B cell (primary cell): ENCODE results near the gene NOXA1. TPM values are rescaled to one million over a fixed set of nuclear protein-coding genes. Genes with fewer than 3 reads are reported as not detected.

ENCODE experiments used
- ATAC-seq: fragments of 200-7000 bp; cut with Tn5 transposase; one replicate; pipeline ENCODE4 v1.10.0; 2021; ENCODE audit warnings: low read depth, mild to moderate bottlenecking, moderate number of reproducible peaks, moderate library complexity
- CTCF ChIA-PET: fragments of 350-600 bp; sonication (Branson Sonifier 250); formaldehyde crosslinking; loops from one replicate; lab custom pipeline; 2021; ENCODE audit warnings: antibody characterized with exemption, inconsistent platforms; lab: Charles Lee
- POLR2A ChIA-PET: fragments of 350-600 bp; sonication (Branson Sonifier 250); formaldehyde crosslinking; loops from one replicate; lab custom pipeline; 2021; ENCODE audit warnings: antibody characterized with exemption; lab: Charles Lee
- DNase-seq: peaks from one replicate; pipeline ENCODE4 v3.0.0; 2013
- H2AFZ ChIP-seq: 2 replicates; pipeline ENCODE4 v1.6.1; 2012; ENCODE audit warnings: mild to moderate bottlenecking, low read depth, low read length; ENCODE audit not compliant: insufficient read depth, poor library complexity, severe bottlenecking
- H3K27ac ChIP-seq, 2 donors: 1 replicate in 1 of 2; 2 replicates in 1 of 2; pipeline ENCODE4 v1.5.1; 2012 to 2013; ENCODE audit warnings: low read length in 2 of 2, mild to moderate bottlenecking in 2 of 2, moderate library complexity in 1 of 2
- H3K27me3 ChIP-seq, 4 experiments: fragments of 200-600 bp in 1 of 4; sonication (generic) in 1 of 4; replicated peaks in 1 of 4; 1 replicate in 2 of 4; 2 replicates in 2 of 4; pipeline versions ENCODE4 v1.6.1 to v1.7.0; 2013 to 2016; ENCODE audit warnings: low read length in 3 of 4, mild to moderate bottlenecking in 2 of 4, mixed read lengths in 1 of 4, moderate library complexity in 1 of 4; ENCODE audit not compliant: insufficient read depth in 4 of 4, control insufficient read depth in 3 of 4; ENCODE audit errors: control extremely low read depth in 1 of 4
- H3K36me3 ChIP-seq, 2 experiments: replicated peaks in 1 of 2; 1 replicate in 1 of 2; 2 replicates in 1 of 2; pipeline versions ENCODE4 v1.6.1 to v1.7.1; 2013; ENCODE audit warnings: low read length in 1 of 2; ENCODE audit not compliant: insufficient read depth in 2 of 2, control insufficient read depth in 1 of 2; ENCODE audit errors: control extremely low read depth in 1 of 2, extremely low read depth in 1 of 2
- H3K4me1 ChIP-seq, 2 donors: fragments of 200-600 bp in 1 of 2; sonication (generic) in 1 of 2; 1 replicate in 1 of 2; 2 replicates in 1 of 2; pipeline versions ENCODE4 v1.5.1 to v1.6.1; 2013 to 2017; ENCODE audit warnings: low read length in 2 of 2; ENCODE audit not compliant: control insufficient read depth in 2 of 2, insufficient read depth in 2 of 2
- H3K4me2 ChIP-seq: replicated peaks from 2 replicates; pipeline ENCODE3; 2012; ENCODE audit warnings: mild to moderate bottlenecking, low read depth, low read length; ENCODE audit not compliant: poor library complexity, severe bottlenecking
- H3K4me3 ChIP-seq, 5 experiments: fragments of 200-600 bp in 1 of 5; sonication (generic) in 1 of 5; 1 replicate in 3 of 5; 2 replicates in 2 of 5; pipeline versions ENCODE4 v1.5.1 to v1.7.0; 2011 to 2016; ENCODE audit warnings: low read length in 4 of 5, mild to moderate bottlenecking in 4 of 5, low read depth in 2 of 5, control low read depth in 1 of 5, moderate library complexity in 1 of 5; ENCODE audit not compliant: insufficient read depth in 1 of 5; ENCODE audit errors: control extremely low read depth in 1 of 5, extremely low read depth in 1 of 5
- H3K79me2 ChIP-seq: fragments of 200-600 bp; sonication (generic); one replicate; pipeline ENCODE4 v1.6.0; 2016; ENCODE audit warnings: low read length; ENCODE audit not compliant: control insufficient read depth, insufficient read depth
- H3K9ac ChIP-seq: fragments of 200-600 bp; sonication (generic); 2 replicates; pipeline ENCODE4 v1.6.1; 2017; ENCODE audit warnings: mild to moderate bottlenecking, low read length, moderate library complexity
- H3K9me3 ChIP-seq, 3 donors: one replicate each; pipeline versions ENCODE4 v1.6.1 to v1.7.1; 2013; ENCODE audit warnings: low read length in 2 of 3; ENCODE audit not compliant: control insufficient read depth in 2 of 3, insufficient read depth in 1 of 3; ENCODE audit errors: control extremely low read depth in 1 of 3
- H4K20me1 ChIP-seq: 2 replicates; pipeline ENCODE4 v1.6.0; 2012; ENCODE audit warnings: mild to moderate bottlenecking, low read length; ENCODE audit not compliant: insufficient read depth, control insufficient read depth, poor library complexity, severe bottlenecking
- H3K27ac Mint-ChIP-seq: one replicate; pipeline ENCODE4 v1.8.0; 2021; ENCODE audit warnings: mixed read lengths
- H3K27me3 Mint-ChIP-seq: one replicate; pipeline ENCODE4 v1.8.0; 2021; ENCODE audit warnings: mixed read lengths
- H3K4me1 Mint-ChIP-seq: one replicate; pipeline ENCODE4 v1.8.0; 2021; ENCODE audit warnings: mixed read lengths
- H3K4me3 Mint-ChIP-seq: one replicate; pipeline ENCODE4 v1.8.0; 2021; ENCODE audit warnings: mixed read lengths
- H3K9me3 Mint-ChIP-seq: one replicate; pipeline ENCODE4 v1.8.0; 2022; ENCODE audit warnings: mixed read lengths; ENCODE audit not compliant: insufficient read depth
- EZH2 ChIP-seq: IDR thresholded peaks from 2 replicates; pipeline ENCODE4 v1.6.1; 2012; ENCODE audit warnings: borderline replicate concordance, low read depth, mild to moderate bottlenecking, moderate library complexity, low read length; ENCODE audit not compliant: insufficient read depth, poor library complexity, severe bottlenecking
- WGBS: methylation state at CpG from one replicate; pipeline ENCODE4 v1.1.5; 2013; ENCODE audit warnings: missing lambda C conversion rate; ENCODE audit not compliant: insufficient coverage; 5-methylcytosine and 5-hydroxymethylcytosine counted together
- intact Hi-C: fragments of 100-400 bp; cut with micrococcal nuclease; formaldehyde crosslinking; loops from one replicate; pipeline ENCODE4 v1.10.0; 2022
- polyA plus RNA-seq: library from polyadenylated mRNA; depleted of rRNA; stranded (reverse); fragments of >200 nt; gene quantifications from 2 replicates; pipeline ENCODE4 v1.2.3, GENCODE V29; 2012
- total RNA-seq, 2 donors: library from RNA; stranded (reverse); fragments of 120-200 nt in 1 of 2; gene quantifications; 1 replicate in 1 of 2; 2 replicates in 1 of 2; pipeline versions ENCODE4 v1.2.3 to v1.2.4, GENCODE V29; 2013 to 2022
- TF ChIP-seq, protein P1 (sequence below): fragments of 200-600 bp; IDR thresholded peaks from one replicate; pipeline ENCODE4 v1.8.0; 2022; ENCODE audit warnings: antibody characterized with exemption, mild to moderate bottlenecking

The NOXA1 gene
- total and polyA plus RNA-seq, 2 donors (not counting 1 experiment from before 2014, with no cell fraction given), result 5.7 to 7.7 TPM

DNA sequence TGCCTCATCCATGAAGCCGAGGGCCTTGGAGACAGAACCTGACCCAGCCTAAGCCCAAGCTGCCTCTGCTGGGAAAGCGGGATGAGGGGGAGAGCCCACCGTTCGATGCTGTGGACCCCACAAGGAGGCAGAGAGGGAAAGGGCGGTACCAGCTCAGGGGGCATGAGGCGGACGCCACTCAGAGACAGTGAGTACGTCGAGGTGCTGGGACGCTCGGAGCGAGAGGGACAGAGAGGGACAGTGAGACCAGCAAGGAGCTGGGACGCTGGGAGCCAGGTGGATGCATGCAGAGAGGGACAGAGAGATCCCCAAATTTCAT lies 33.8 kb upstream of the NOXA1 start:
- intact Hi-C loops, result no loop called here
- no peak for TF ChIP-seq EZH2
- TF ChIP-seq, protein P1, sequence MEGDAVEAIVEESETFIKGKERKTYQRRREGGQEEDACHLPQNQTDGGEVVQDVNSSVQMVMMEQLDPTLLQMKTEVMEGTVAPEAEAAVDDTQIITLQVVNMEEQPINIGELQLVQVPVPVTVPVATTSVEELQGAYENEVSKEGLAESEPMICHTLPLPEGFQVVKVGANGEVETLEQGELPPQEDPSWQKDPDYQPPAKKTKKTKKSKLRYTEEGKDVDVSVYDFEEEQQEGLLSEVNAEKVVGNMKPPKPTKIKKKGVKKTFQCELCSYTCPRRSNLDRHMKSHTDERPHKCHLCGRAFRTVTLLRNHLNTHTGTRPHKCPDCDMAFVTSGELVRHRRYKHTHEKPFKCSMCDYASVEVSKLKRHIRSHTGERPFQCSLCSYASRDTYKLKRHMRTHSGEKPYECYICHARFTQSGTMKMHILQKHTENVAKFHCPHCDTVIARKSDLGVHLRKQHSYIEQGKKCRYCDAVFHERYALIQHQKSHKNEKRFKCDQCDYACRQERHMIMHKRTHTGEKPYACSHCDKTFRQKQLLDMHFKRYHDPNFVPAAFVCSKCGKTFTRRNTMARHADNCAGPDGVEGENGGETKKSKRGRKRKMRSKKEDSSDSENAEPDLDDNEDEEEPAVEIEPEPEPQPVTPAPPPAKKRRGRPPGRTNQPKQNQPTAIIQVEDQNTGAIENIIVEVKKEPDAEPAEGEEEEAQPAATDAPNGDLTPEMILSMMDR, result no peak
- Histone ChIP-seq H3K36me3 (peaks cover 0 to 4% of the 10 kb centered on the region in 2 experiments), H3K9ac (no peak overlapping the region), H3K4me1 (peaks cover 9 to 13% of the 10 kb centered on the region in 2 donors), H3K4me2 (no peak overlapping the region), H4K20me1 (no peaks in the 10 kb centered on the region), H3K79me2 (peaks cover 2% of the 10 kb centered on the region), H2AFZ (no peak overlapping the region), H3K9me3 (no peaks in the 10 kb centered on the region), H3K27ac (no peak overlapping the region), H3K27me3 (no peaks in the 10 kb centered on the region), H3K4me3 (no peak overlapping the region)
- H3K27ac Mint-ChIP-seq, result no peak overlapping the region
- ChIA-PET CTCF (no interaction called here), POLR2A (no interaction called here)
- peaks cover 3% of the 10 kb centered on the region for H3K4me1 Mint-ChIP-seq
- H3K4me3 Mint-ChIP-seq, result no peak overlapping the region
- H3K9me3 Mint-ChIP-seq, result no peaks in the 10 kb centered on the region
- no peaks in the 10 kb centered on the region for H3K27me3 Mint-ChIP-seq
- ATAC-seq (no peak), DNase-seq (no peak)
- WGBS, result 97% methylated on average over 12 of the region's 13 CpGs

GRCh38 chr9:137390553-137391410 lies 32.4 kb upstream of the NOXA1 start:
- ATAC-seq, result no peak
- Histone ChIP-seq H4K20me1 (no peaks in the 10 kb centered on the region), H3K4me1 (peaks cover 9 to 13% of the 10 kb centered on the region in 2 donors), H2AFZ (no peak overlapping the region), H3K9me3 (no peaks in the 10 kb centered on the region), H3K4me2 (peak overlapping the region; percentile 5), H3K27ac (no peak overlapping the region), H3K36me3 (peaks cover 0 to 4% of the 10 kb centered on the region in 2 experiments), H3K4me3 (no peak overlapping the region), H3K27me3 (no peaks in the 10 kb centered on the region), H3K79me2 (peaks cover 2% of the 10 kb centered on the region), H3K9ac (no peak overlapping the region)
- WGBS, result 78% methylated on average over 40 of the region's 42 CpGs
- H3K27me3 Mint-ChIP-seq, result no peaks in the 10 kb centered on the region
- POLR2A ChIA-PET, result no interaction called here
- H3K27ac Mint-ChIP-seq, result no peak overlapping the region
- intact Hi-C loops, result no loop called here
- CTCF ChIA-PET, result no interaction called here
- no peak overlapping the region for H3K4me3 Mint-ChIP-seq
- no peak for DNase-seq
- H3K9me3 Mint-ChIP-seq, result no peaks in the 10 kb centered on the region
- peaks cover 3% of the 10 kb centered on the region for H3K4me1 Mint-ChIP-seq
- TF ChIP-seq EZH2, result no peak
- TF ChIP-seq, protein P1, result no peak
